HL-60/S4 treated with retinoic acid at 250 ng/mL for 4 days and 3 days (cell line): ENCODE measurements around the gene CREM.

Experiments used
- in situ Hi-C: fragments of 300-500 bp; cut with MboI; formaldehyde crosslinking; loops from 2 replicates; pipeline ENCODE4 v1.7.0; 2022; ENCODE audit warnings: low sequenced_read_pairs

CREM gene

GRCh38 chr10:35192645-35193249 lies 66.1 kb downstream of the CREM start:
- in situ Hi-C loops: no loop called here

DNA sequence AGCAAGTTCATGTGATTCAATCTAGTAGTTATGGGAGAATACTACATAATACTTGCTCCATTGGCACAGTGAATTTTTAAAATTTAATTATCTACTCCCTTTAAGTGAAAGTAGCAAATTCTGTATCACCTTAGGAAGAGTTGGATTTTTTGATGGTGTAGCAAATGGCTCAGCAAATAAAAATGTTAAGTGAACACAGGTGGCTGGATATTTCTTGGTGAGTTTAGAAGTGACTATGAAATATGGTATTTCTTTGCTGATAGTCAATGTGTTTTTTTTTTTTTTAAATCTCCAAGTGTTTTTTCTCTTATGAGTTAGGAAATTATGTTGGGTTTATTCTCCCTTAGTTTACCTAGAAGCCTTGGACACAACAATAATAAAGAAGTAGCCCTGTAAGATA lies 67.8 kb downstream of the CREM start:
- in situ Hi-C loops: no loop called here

GRCh38 chr10:35194906-35195305 lies 68.3 kb downstream of the CREM start:
- in situ Hi-C loops: no loop called here

DNA sequence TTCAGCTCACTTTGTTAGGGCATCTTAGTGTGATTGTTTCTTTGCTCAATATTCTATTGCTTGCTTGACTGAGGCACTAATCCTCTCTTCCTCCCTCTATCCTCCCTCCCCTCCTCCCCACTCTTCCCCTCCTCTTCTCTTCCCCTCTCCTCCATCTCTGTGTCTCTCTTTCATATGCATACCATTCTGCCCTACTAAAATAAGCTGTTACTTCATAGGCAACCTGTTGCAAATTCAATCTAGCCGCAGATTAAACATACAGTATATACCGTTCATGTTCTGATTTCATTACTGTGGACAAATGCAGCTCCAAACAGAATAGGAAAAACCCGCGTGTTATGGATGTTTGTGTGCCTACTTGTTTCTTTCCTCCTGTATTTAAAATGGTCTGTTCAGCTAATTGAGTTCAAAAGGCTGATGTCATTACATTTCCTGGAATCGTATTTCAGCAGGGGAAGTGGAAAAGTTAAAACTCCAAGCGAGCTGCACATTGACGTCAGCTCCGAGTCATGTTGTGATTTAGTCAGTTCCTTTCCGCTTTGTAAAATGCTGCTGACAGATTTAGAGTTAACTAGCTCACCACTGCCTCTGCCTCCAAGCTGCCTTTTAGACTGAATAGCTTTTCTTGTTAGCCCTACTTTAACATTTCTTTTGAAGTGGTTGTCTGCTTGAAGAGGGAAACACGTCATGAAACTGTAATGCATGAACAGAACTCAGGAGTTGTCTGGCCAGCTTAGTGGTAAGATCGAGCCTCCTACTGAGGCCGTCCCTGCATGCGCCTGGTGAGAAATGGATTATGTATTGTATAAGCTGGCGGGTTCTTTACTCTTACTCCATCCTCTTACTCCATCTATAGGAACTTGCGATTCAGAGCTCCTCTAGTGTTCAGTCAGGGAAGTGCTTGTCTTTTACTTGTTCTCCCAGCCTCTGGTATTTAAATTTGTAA lies 69.0 kb downstream of the CREM start:
- in situ Hi-C loops: no loop called here

- in situ Hi-C loops: loop anchor here (25.0 kb wide), 2 partner anchors 88 to 538 kb away; no protein-coding TSS in a partner anchor
Observed at GRCh38 chr10:35200487-35200886, 73.8 kb downstream of the CREM start.

- in situ Hi-C loops: loop anchor here (25.0 kb wide), 2 partner anchors 89 to 539 kb away; no protein-coding TSS in a partner anchor
Observed at GRCh38 chr10:35201234-35201633, 74.6 kb downstream of the CREM start.

- in situ Hi-C loops: loop anchor here (25.0 kb wide), 2 partner anchors 90 to 540 kb away; no protein-coding TSS in a partner anchor
Observed at GRCh38 chr10:35202050-35202449, 75.4 kb downstream of the CREM start.

DNA sequence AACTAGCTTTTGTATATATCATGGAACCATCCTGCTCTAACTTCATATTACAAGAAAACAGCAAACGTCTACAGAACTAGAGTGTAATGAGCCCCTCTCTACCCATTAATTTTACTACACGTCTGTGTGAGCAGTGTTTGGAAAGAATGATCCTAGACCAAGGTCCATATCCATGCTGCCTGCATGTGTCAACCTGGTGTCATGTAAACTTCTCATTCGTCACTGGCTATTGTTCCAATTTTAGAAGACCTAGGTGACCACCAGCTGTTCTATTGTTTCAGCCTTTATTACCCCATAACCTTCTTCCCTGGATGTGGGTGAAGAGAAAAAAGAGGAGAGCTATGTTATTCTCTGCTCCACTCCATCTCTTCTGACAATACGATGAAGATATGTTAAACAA lies 77.1 kb downstream of the CREM start:
- in situ Hi-C loops: loop anchor here (25.0 kb wide), 2 partner anchors 91 to 541 kb away; no protein-coding TSS in a partner anchor

GRCh38 chr10:35204650-35205319 lies 78.1 kb downstream of the CREM start:
- in situ Hi-C loops: loop anchor here (25.0 kb wide), 2 partner anchors 92 to 542 kb away; no protein-coding TSS in a partner anchor

- in situ Hi-C loops: loop anchor here (25.0 kb wide), 2 partner anchors 94 to 544 kb away; no protein-coding TSS in a partner anchor
Observed at GRCh38 chr10:35206274-35206673, 79.6 kb downstream of the CREM start.

DNA sequence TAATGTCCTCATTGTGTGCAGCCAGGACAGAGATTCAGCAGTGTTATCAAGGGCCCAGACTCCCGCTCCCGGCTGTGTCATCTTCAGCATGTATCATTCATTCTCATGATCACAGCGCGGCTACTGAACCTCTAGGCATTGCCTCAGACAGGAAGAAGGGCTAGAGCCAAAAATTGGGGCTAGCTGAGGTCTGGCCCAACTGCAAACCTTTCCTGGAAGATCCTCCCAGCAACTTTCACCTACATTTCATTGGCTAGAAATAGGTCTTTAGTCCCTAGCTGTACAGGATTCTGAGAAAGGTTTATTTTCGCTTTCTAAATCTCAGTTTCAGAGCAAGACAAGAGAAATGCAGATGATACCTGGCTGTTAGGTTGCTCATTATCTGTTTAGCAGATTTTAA lies 81.9 kb downstream of the CREM start:
- in situ Hi-C loops: loop anchor here (25.0 kb wide), 2 partner anchors 96 to 546 kb away; no protein-coding TSS in a partner anchor

DNA sequence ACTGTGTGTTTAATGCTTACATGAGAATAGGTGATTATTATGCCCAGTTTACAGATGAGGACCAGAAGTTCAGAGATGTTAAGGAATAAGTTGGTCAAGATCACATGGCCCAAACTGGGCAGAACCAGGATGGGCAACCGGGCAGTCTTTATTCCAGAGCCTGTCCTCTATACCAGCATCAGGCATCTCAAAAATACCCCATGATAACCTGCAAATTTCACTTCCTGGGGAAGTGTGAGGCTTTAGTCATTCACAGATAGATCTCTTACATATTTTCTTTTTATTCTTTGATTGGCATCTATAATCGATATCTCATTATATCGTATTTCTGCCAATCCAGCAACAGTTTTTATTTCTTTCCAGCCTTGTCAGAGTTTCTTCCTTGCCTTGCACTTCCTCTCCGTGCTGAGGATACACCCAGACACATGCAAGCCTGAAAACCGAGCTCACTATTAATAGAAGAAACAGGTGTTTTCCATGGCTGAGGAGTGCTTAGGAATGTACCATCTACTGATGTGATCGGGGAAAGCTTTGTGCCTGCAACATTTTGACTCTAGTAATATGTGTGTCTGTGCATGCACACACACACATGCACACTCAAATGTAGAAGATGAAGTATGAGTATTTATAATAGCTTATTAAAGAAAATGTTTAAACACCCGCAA lies 82.4 kb downstream of the CREM start:
- in situ Hi-C loops: loop anchor here (25.0 kb wide), 2 partner anchors 97 to 547 kb away; no protein-coding TSS in a partner anchor

GRCh38 chr10:35210961-35211360 lies 84.3 kb downstream of the CREM start:
- in situ Hi-C loops: loop anchor here (25.0 kb wide), 2 partner anchors 99 to 549 kb away; no protein-coding TSS in a partner anchor

- in situ Hi-C loops: loop anchor here (25.0 kb wide), 2 partner anchors 99 to 549 kb away; no protein-coding TSS in a partner anchor
Observed at GRCh38 chr10:35211390-35211789, 84.7 kb downstream of the CREM start.

DNA sequence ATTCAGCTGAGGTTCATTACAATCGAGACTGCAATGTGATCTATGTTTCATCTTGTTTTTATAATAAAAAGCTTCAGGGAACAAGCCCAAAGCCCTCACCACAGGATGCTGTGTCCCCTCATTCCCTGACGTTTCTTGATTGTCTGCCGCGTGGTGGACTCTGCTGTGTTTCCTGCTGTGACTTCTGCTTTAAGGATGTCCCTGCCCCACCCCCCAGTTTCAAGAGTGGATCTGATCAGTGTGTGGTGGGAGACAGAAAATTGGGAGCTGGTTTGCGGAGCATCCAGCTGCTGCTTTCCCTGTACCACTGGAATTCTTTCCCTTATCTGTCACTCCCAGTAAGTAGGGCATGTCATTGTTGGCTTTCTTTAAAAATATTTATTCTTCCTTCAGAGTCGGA lies 86.2 kb downstream of the CREM start:
- in situ Hi-C loops: loop anchor here (25.0 kb wide), 2 partner anchors 101 to 551 kb away; no protein-coding TSS in a partner anchor

- in situ Hi-C loops: loop anchor here (25.0 kb wide), 2 partner anchors 101 to 551 kb away; no protein-coding TSS in a partner anchor
Observed at GRCh38 chr10:35213699-35214098, 87.1 kb downstream of the CREM start.

DNA sequence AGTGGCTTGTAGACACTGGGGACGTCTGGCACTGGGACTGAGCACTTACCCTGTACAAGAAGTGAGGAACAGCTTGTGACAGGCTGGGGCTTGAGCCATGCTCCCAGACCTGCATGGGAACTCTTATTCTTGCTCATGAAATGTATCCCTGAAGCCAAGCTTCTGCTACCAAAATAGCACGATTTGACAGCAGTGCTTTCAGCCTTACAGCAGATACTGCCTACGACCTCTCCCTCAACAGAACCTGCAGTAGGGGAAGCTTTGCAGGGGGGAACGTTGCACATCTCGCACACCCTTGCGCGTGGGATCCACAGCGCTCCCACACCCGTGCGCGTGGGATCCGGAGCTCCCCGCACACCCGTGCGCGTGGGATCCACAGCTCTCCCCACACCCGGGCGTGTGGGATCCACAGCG lies 88.0 kb downstream of the CREM start:
- in situ Hi-C loops: loop anchor here (25.0 kb wide), 2 partner anchors 102 to 552 kb away; no protein-coding TSS in a partner anchor

- in situ Hi-C loops: loop anchor here (25.0 kb wide), 2 partner anchors 103 to 553 kb away; no protein-coding TSS in a partner anchor
Observed at GRCh38 chr10:35215107-35215506, 88.5 kb downstream of the CREM start.

DNA sequence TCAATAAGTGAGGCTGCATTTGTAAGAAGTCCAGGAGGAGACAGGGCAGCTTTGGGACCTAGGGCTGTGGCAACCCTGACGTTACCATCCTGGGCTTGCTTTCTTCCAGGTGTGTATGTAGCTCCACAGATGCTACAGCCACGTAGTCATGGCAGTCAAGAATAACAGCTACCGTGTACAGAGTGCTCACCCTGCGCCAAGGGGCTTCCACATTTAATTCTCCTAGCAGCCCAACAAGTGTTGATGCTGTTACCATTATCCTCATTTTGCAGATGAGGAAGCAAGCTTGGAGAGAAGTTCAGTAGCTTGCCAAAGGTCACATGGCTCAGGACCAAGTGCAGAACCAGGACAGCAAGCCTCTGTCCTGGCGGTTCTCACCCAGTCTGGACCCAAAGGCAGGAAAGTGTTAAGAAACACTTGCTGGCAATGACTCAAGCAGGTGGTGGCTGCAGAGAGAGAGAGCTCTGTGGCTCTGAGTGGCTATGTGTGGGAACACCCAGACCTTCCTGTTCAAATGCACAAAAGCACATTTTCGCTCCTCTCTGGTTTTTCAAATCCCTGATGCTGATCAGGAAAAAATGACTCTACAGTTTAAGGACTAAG lies 89.8 kb downstream of the CREM start:
- in situ Hi-C loops: loop anchor here (25.0 kb wide), 2 partner anchors 104 to 554 kb away; no protein-coding TSS in a partner anchor
